ENCODE measurements around the gene HCN2. TPM values are rescaled to one million over a fixed set of nuclear protein-coding genes. Genes with fewer than 3 reads are reported as not detected.

The HCN2 gene
- total RNA-seq, 1 donor from 2014 or later, result 0.41 TPM

DNA sequence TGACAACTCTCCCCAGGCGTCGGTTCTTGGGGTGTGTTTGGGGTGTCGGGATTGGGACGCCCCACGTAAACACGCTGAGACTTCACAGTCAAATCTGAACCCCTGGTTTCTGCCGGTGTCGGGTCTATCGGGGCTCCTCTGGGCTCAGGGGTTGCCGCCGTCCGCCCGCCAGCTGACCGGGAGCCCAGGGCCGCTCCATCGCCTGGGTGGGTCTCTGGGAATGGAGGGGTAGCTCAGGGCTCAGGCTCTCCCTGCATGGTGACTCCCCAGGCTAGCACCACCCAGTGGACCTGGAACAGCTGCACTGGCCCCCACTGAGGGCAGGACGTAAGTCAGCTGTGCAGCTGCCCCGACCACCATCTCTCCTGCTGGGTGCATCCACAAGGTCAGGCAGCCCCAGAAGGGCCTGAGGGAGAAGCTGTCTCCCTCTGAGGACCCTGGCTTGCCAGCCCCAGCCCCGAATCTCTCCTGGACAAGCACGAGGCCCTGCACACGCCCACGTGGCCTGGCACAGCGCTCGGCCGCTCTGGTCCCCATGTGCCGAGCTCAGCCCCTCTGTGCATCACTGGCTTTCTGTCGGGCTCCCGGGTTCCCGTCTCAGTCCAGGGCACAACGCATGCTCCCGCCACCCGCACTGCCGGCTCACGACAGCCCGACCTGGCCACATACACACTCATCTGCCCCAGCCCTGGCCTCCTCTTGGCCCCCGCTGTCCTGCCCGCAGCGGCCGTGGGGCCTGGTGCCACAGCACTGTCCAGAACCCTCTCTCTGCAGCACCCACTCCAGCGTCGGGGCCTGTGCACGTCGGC, 67.3 kb downstream of the HCN2 start:
- DNase-seq, result no peak

DNA sequence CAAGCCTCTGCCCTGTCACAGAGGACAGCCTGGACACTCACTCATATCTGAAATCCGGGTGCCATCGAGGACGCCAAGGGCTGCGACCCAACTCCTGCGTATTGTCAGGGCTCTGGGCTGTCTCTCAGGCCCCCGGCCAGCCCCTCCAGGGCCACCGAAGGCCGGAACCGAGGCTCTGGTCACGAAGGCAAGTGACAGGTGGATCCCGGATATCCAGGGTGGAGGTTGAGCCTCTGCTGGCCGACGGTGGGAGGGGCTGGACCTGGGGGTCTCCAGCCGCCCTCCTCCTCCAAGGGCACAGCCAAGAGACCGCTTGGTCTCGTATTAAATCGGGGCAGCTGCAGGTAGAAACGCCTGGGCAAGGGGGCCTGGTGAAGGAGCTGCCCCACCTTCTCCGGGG, 67.9 kb downstream of the HCN2 start:
- no peak for DNase-seq

DNA sequence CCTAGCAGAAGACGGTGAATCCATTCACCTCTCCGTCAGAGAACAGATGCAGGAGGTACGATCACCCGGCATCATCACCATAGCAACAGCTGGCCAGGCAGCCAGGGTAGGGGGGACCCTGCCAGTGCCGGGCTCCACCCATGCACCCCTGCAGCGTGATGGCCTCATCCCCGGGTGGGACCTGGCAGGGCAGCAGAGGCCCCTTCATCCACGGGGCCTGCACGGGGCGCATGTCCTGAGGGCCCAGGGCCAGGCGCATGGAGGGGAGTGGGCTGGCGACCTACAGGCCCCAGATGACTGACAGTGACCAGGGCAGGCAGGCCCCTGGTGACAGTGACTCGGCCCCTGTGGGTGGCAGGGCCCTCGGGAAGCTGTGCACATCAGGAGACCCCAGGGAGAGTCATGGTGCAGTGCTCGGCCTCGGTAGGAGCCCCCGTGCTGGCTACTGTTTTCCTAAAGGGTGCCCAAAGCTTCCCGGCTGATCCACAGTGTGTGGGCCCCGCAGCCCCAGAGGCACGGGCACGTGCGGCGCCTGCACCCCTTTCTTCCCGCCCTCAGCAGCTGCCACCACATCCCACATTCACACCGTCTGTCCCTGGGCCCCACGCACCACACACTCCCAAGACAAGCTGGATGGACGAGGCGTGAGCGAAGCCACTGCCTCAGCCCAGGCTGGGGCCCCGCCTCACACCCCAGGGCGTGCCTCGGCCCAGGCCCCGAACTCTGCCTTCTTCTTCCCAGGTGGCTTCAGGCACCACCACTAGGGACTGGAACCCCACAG, 68.6 kb downstream of the HCN2 start:
- no peak for DNase-seq

DNA sequence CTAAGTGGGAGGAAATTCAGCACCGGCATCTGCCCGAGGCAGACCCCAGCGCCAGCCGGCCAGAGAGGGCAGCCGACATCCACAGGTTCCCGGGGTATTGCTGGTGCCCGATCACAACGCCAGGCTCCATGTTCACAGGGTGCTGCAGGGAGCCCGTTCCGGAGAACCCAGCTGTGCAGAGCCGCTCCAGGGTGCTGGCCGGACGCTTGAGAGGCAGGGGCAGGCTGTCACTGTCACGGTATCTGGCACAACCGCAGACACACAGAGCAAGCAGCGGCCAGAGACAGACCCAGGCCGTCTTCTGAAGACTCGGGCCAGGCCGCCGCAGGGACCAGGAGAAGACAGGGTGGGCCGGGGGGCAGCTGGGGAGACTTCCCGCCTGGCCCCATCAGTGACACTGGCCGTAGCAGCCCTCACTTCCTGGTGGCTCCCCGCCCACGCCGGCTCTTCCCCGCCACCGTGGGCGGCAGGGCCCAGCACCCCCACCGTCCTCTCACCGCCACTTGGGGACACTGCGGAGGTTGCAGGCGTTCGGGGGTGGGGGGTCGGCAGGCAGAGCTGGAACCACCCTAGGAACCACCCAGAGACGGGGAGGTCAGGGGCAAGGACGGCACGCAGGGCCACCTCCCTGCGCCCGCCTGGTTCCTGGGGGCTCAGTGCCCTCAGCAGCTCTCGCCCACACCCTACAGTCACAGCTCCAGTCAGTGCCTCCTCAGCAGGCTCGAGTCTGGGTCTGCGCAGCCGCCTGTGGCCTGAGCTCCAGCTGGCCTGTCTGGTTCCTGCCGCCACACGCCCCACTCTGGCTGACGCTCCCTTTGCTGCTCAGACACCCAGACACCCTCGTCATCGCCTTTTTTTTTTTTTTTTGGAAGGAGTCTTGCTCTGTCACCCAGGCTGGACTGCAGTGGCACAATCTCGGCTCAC, 69.5 kb downstream of the HCN2 start:
- DNase-seq, result no peak

DNA sequence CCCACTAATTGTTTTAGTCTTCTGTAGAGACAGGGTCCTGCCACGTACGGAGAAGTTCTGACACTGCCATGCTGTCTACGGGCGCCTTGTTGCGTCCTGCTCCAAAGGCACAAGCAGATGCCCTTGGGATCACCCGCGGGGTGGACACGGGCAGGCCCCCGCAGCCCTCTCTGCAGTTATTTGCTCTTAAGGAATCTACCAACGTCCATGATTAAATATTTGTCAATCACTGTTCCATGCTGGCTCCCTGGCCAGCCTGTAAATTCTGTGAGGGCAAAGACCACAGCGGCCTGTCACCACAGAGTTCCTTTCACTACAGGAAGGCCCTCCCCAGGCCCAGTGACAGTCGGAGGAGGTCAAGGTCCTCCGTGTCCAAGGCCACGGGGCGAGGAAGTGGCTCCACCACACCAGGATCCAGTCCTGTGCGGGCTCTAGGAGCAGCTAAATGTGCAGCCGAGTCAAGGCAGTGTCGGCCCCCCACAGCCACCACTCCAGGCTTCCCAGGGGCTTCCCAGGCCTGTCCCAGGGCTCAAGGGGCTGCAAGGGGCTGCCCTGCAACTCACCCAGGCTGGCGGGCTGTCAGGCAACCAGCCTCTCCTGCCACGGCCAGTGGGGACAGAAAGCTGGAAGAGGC, 71.2 kb downstream of the HCN2 start:
- DNase-seq, result no peak

DNA sequence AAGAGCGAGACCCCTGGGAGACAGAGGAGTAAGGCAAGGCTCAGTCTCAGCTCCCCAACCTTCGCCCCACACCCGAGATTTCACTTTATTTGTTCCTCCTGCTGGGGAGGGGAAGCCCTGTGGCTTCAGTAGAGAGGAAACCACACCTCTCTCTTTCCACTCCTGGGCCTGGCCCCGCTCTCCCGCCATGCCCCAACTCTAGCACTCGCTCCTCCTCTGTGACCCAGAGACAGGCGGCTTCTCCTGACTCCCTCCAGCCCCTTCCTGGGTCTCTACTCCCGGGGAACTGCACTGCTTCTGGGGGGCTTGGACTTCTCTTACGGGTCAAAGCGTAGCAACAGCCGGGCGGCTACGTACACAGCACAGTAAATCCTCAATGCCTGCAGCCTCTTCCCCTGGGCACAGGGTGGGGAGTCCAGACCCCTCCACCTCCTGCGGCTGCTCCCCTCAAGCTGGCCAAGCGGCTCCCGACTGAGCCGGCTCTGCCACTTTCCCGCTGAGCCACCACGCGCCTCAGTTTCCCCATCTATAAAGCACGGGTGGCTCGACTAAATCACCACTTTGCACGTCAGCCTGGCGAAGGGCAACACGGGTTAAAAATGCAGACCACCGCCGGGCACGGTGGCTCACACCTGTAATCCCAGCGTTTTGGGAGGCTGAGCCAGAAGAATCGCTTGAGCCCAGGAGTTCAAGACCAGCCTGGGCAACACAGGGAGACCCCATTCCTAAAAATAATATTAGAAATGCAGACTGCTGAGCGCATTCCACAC, 71.9 kb downstream of the HCN2 start:
- DNase-seq, result no peak

DNA sequence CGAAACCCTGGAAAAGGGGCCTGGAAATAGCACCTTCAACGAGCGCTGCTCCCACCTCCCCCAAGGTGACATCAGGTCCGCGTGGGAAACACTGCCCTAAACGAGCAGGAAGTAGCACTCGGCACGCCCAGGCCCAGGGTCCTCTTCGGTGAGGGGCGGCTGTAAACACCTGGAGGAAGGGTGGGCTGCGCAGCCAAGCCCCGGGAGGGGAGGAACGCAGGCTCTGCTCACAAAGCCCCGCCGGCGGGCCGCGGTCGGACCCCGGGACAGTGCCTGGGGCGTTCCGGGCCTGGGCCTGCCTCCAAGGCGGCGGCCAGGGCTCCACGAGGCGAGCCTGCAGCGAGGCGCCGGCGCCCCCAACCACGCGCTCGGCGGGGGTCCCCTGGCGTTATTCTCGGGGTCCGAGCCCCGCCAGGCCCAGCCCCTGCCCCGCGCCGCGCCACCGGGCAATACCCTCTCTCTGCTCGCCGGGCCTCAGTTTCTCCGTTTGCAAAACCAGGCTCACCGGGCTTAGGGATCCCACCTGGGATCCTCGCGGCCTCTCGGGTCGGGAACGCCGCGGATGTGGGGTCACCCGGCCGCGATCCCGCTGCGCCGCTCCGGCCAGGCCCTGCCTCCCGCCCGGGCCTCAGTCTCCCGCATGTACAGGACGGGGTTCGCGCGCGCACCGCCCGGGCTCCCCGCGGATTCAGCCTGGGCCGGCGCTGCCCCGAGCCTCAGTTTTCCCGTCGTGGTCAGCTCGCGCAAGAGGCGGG, 72.7 kb downstream of the HCN2 start:
- peak; percentile 53 for DNase-seq

DNA sequence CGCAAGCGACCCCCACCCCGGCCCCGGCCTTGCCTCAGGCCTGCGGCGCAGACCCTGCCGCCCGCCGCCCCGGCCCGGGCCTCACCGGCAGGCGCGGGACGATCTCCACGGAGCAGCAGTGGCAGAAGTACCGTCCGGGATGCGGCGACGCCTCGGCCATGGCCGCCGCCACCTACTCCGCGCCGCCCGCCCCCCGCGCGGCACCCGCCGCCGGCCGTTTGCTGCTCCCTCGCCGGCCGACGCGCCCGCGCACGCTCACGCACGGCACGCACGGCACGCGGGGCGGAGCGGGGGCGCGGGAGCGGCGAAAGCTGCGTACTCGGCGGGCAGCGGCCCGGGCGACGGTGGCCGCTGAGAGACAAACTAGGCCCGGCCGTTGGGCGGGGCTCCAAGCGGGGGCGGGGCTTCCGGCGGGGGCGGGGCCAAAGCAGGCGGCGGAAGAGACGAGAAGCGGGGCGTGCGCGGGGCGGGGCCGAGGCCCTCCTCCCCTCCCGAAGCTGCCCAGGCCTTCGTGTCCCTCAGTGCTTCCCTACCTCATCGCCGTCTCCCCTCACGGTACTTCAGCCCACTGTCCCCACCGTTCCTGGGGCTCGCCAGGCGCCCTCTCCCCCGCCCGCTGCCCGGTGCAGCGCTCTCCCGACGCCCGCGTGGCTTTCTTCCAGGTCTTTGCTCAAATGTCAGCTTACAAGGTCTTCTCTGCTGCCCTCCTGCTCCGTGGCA, 73.4 kb downstream of the HCN2 start, which contains the start of gene RNF126:
TSS of gene RNF126 (minus strand) at position 253 of the 720 bp plus-strand sequence. CDS start at position 160, 93 bp downstream.
- DNase-seq, result peak; percentile 95

DNA sequence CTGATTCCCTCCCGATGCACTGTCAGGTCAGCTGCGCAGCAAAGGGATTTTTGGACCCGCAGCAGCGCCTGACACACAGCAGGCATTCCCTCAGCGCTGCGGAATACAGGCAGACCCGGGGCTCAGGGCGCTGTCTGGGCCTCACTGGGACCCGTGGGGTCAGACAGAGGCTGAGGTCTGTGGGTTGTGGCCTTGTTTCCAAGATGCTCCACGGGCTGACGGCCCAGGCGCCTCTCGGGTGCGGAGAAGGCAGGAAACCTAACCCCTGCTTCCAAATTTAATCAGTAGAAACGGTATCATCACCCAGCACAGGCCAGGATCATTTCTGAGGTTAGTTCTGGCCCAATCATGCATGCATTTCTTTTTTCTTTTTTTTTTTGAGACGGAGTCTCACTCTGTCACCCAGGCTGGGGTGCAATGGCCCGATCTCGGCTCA, 74.0 kb downstream of the HCN2 start:
- no peak for DNase-seq

DNA sequence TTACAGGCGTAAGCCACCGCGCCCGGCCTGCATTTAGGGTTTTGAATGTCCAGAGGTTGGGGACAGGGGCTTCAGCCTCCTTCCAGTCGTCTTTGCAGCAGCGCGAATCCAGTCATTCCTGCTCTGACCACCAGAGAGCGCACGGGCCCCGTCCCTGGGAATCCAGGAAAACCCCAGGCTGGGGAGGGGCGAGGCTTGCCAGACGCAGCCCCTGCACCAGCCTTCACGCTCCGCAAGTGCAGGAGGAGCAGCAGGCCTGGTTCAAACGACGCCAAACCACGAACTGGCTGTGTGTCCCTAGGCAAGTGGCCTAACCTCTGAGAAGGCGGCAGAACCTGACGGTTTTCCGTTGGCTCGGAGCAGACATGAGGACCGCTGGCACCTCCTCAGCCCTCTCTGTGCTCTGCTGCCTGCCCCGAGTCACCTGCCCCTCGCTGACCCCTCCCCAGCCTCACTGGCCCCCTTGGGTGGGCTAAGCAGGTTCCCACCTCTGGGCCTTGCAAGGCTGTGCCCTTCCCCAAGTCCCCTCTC, 75.3 kb downstream of the HCN2 start:
- peak; percentile 93 for DNase-seq

Other genes starting within 250 kb of the HCN2 start
- 9.2 TPM for gene MIER2, start 245.1 kb upstream of the HCN2 start, total RNA-seq
- gene C2CD4C, start 180.7 kb upstream of the HCN2 start, total RNA-seq, result 1.6 TPM
- gene SHC2, start 128.8 kb upstream of the HCN2 start, total RNA-seq, result 18.3 TPM
- gene MADCAM1, start 93.4 kb upstream of the HCN2 start, total RNA-seq, result 1.1 TPM
- gene TPGS1, start 82.4 kb upstream of the HCN2 start, total RNA-seq, result 34.5 TPM
- 64.1 TPM for gene CDC34, start 58.1 kb upstream of the HCN2 start, total RNA-seq
- not detected for gene GZMM, start 45.8 kb upstream of the HCN2 start, total RNA-seq
- 236 TPM for gene BSG, start 17.3 kb upstream of the HCN2 start, total RNA-seq
- 25.1 TPM for gene POLRMT, start 43.7 kb downstream of the HCN2 start, total RNA-seq
- not detected for gene FGF22, start 50.0 kb downstream of the HCN2 start, total RNA-seq
- 30.9 TPM for gene RNF126, start 73.3 kb downstream of the HCN2 start, total RNA-seq
- gene FSTL3, start 86.5 kb downstream of the HCN2 start, total RNA-seq, result 47.8 TPM
- gene PRSS57, start 105.6 kb downstream of the HCN2 start, total RNA-seq, result 0.82 TPM
- 52.9 TPM for gene PALM, start 119.1 kb downstream of the HCN2 start, total RNA-seq
- gene MISP, start 161.2 kb downstream of the HCN2 start, total RNA-seq, result 2.9 TPM
- gene PTBP1, start 207.6 kb downstream of the HCN2 start, total RNA-seq, result 90.6 TPM
- gene PLPPR3, start 232.1 kb downstream of the HCN2 start, total RNA-seq, result 0.31 TPM
- gene AZU1, start 238.0 kb downstream of the HCN2 start, total RNA-seq, result 2.5 TPM

All from tongue (tissue), 2 donors.